MM.1S (cell line): ENCODE results near the gene MCHR1.

Source experiments
- DNase-seq: peaks from one replicate; pipeline ENCODE4 v3.0.0-alpha.2; 2015
- H2AFZ ChIP-seq: fragments of 300-600 bp; sonication (generic); 2 replicates; pipeline ENCODE4 v1.6.0; 2016; ENCODE audit warnings: antibody characterized with exemption, low read length
- H3F3A ChIP-seq: fragments of 300-600 bp; sonication (generic); 2 replicates; pipeline ENCODE4 v1.6.1; 2016; ENCODE audit warnings: mild to moderate bottlenecking, antibody characterized with exemption, low read length, moderate library complexity, mixed read lengths; ENCODE audit not compliant: insufficient read depth
- H3K27ac ChIP-seq: fragments of 300-600 bp; sonication (generic); 2 replicates; pipeline ENCODE4 v1.5.1; 2016; ENCODE audit warnings: mild to moderate bottlenecking, low read length
- H3K27me3 ChIP-seq: fragments of 300-600 bp; sonication (generic); replicated peaks from 2 replicates; pipeline ENCODE4 v1.6.0; 2016; ENCODE audit warnings: low read length; ENCODE audit not compliant: insufficient read depth
- H3K36me3 ChIP-seq: fragments of 300-600 bp; sonication (generic); replicated peaks from 2 replicates; pipeline ENCODE4 v1.6.1; 2016; ENCODE audit warnings: mild to moderate bottlenecking, low read length, mixed read lengths; ENCODE audit not compliant: insufficient read depth
- H3K4me1 ChIP-seq: fragments of 300-600 bp; sonication (generic); 2 replicates; pipeline ENCODE4 v1.6.1; 2016; ENCODE audit warnings: low read length, mixed read lengths
- H3K4me2 ChIP-seq: fragments of 300-600 bp; sonication (generic); 2 replicates; pipeline ENCODE4 v1.6.0; 2016; ENCODE audit warnings: low read depth, low read length
- H3K4me3 ChIP-seq: fragments of 300-600 bp; sonication (generic); 2 replicates; pipeline ENCODE4 v1.5.1; 2016; ENCODE audit warnings: low read length, mixed read lengths
- H3K79me2 ChIP-seq: fragments of 300-600 bp; sonication (generic); 2 replicates; pipeline ENCODE4 v1.6.1; 2016; ENCODE audit warnings: mixed run types, low read length, mixed read lengths
- H3K9ac ChIP-seq: fragments of 300-600 bp; sonication (generic); 2 replicates; pipeline ENCODE4 v1.6.1; 2016; ENCODE audit warnings: low read length, mixed read lengths
- H3K9me2 ChIP-seq: fragments of 300-600 bp; sonication (generic); replicated peaks from 2 replicates; pipeline ENCODE4 v1.6.1; 2016; ENCODE audit warnings: mild to moderate bottlenecking, low read length, mixed read lengths; ENCODE audit not compliant: insufficient read depth
- H3K9me3 ChIP-seq: fragments of 300-600 bp; sonication (generic); replicated peaks from 2 replicates; pipeline ENCODE4 v1.6.1; 2016; ENCODE audit warnings: mild to moderate bottlenecking, low read length, mixed read lengths; ENCODE audit not compliant: insufficient read depth
- H4K20me1 ChIP-seq: fragments of 300-600 bp; sonication (generic); 2 replicates; pipeline ENCODE4 v1.6.1; 2016; ENCODE audit warnings: mild to moderate bottlenecking, low read length, moderate library complexity, mixed read lengths; ENCODE audit not compliant: insufficient read depth
- CTCF ChIP-seq: fragments of 300-600 bp; sonication (generic); IDR thresholded peaks from 2 replicates; pipeline ENCODE4 v1.5.1; 2016; ENCODE audit warnings: antibody characterized with exemption, low read length, mixed read lengths
- EZH2 ChIP-seq: fragments of 300-600 bp; sonication (generic); optimal IDR thresholded peaks from 2 replicates; pipeline ENCODE3; 2017; ENCODE audit warnings: low read depth, mild to moderate bottlenecking, antibody characterized with exemption, low read length, mixed read lengths
- EZH2phosphoT487 ChIP-seq: fragments of 300-600 bp; sonication (generic); IDR thresholded peaks from 2 replicates; pipeline ENCODE4 v1.6.1; 2018; ENCODE audit warnings: antibody characterized with exemption, low read length

The MCHR1 gene

DNA sequence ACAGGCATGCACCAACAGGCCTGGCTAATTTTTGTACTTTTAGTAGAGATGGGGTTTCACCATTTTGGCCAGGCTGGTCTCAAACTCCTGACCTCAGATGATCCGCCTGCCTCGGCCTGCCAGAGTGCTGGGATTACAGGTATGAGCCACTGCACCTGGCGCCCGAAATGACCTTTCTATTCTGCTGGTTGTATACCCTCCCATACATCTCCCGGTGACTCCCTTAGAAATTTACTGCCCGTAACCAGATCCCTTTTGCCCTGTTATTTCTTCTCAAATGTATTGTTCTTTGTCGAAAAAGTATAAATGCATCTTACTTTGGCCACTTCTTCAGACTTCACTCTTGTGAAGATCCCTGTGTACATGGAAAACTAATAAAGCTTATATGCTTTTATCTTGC is 22.0 kb downstream of the MCHR1 start:
- Histone ChIP-seq H3K9me3 (no peaks in the 10 kb centered on the region), H3K27ac (no peak overlapping the region), H3K4me1 (no peaks in the 10 kb centered on the region), H4K20me1 (no peaks in the 10 kb centered on the region), H3K4me3 (no peak overlapping the region), H3K9ac (no peak overlapping the region), H3K79me2 (no peaks in the 10 kb centered on the region), H2AFZ (no peak overlapping the region), H3F3A (no peaks in the 10 kb centered on the region), H3K4me2 (no peak overlapping the region), H3K9me2 (no peaks in the 10 kb centered on the region), H3K36me3 (no peaks in the 10 kb centered on the region), H3K27me3 (no peaks in the 10 kb centered on the region)
- no peak for DNase-seq
- no peak for TF ChIP-seq EZH2phosphoT487
- TF ChIP-seq EZH2: no peak
- no peak for TF ChIP-seq CTCF

- no peak overlapping the region for H3K4me3 ChIP-seq
- H4K20me1 ChIP-seq: no peaks in the 10 kb centered on the region
- no peaks in the 10 kb centered on the region for H3K9me2 ChIP-seq
- H3F3A ChIP-seq: no peaks in the 10 kb centered on the region
- no peak overlapping the region for H3K4me2 ChIP-seq
- H3K27me3 ChIP-seq: no peaks in the 10 kb centered on the region
- no peaks in the 10 kb centered on the region for H3K36me3 ChIP-seq
- H3K27ac ChIP-seq: no peak overlapping the region
- H3K79me2 ChIP-seq: no peaks in the 10 kb centered on the region
- no peaks in the 10 kb centered on the region for H3K4me1 ChIP-seq
- no peak overlapping the region for H3K9ac ChIP-seq
- no peak for DNase-seq
- TF ChIP-seq EZH2: no peak
- H2AFZ ChIP-seq: no peak overlapping the region
- no peaks in the 10 kb centered on the region for H3K9me3 ChIP-seq
Measured at GRCh38 chr22:40703174-40703573, 23.9 kb downstream of the MCHR1 start.

DNA sequence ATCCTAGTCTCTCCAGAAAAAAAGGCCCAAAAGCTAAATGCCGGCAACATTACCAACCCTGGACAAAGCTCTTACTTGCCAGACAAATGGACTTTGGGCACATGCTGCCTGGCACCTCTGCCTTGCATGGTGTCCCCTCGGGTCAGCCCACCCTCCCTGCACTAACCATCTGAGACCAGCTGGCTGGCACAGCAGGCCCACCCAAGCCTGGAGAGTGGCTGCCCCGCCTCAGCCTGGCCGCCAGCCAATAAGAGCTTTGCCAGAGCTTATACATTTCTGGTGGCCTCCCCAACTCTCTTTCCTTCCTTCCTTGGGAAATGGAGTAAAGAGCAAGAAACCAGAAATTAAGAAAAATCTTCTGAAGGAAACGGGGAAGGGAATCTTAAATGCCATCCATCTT is 24.5 kb downstream of the MCHR1 start:
- Histone ChIP-seq H3K79me2 (no peaks in the 10 kb centered on the region), H3K4me2 (no peak overlapping the region), H3K9ac (no peak overlapping the region), H3K27ac (no peak overlapping the region), H3K4me3 (no peak overlapping the region), H3K27me3 (no peaks in the 10 kb centered on the region), H3K9me3 (no peaks in the 10 kb centered on the region), H4K20me1 (no peaks in the 10 kb centered on the region), H2AFZ (no peak overlapping the region), H3K36me3 (no peaks in the 10 kb centered on the region), H3F3A (no peaks in the 10 kb centered on the region), H3K9me2 (no peaks in the 10 kb centered on the region), H3K4me1 (no peaks in the 10 kb centered on the region)
- no peak for DNase-seq
- TF ChIP-seq CTCF (no peak), EZH2phosphoT487 (no peak)

DNA sequence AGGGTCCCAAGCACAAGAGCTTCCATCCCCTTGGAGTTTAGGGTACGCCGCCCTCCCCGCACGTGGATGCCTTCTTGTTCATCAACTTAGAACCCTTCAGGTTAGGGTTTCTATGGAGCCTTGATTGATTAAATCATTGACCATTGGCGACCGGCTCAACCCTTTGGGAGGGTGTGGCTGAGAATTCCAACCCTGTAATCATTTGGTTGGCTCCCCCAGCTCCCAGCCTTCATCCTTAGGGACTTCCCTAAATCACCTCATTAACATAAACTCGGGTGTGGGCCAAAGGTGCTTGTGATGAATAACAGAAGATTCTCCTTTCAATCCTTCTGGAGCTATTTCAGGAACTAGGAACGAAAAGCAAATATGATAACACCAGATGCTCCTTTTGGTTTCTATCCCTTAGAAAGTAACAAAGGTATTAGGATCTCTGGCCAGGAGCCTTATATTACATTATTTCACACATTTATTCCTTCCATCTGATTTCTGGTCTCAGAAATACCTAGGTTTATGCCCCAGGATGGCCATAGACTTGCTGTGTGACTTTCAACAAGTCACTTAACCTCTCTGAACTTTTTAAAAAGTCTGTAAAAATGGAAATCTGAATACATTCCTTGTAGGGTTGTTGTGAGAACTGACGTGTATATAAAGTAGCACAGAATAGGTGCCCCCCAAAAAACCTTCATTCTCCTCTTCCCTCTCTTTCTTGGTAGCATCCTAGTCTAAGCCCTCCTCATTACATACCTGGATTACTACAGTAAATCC is 26.8 kb downstream of the MCHR1 start:
- no peaks in the 10 kb centered on the region for H3K9me2 ChIP-seq
- no peaks in the 10 kb centered on the region for H3K27me3 ChIP-seq
- H3K4me3 ChIP-seq: no peak overlapping the region
- no peak overlapping the region for H3K27ac ChIP-seq
- no peak for TF ChIP-seq EZH2
- H4K20me1 ChIP-seq: no peaks in the 10 kb centered on the region
- DNase-seq: no peak
- no peak overlapping the region for H2AFZ ChIP-seq
- H3F3A ChIP-seq: no peaks in the 10 kb centered on the region
- H3K4me1 ChIP-seq: no peaks in the 10 kb centered on the region
- no peaks in the 10 kb centered on the region for H3K36me3 ChIP-seq
- H3K9ac ChIP-seq: no peak overlapping the region
- no peaks in the 10 kb centered on the region for H3K79me2 ChIP-seq
- H3K9me3 ChIP-seq: no peaks in the 10 kb centered on the region
- H3K4me2 ChIP-seq: no peak overlapping the region
